Endometrial microvascular endothelial cells (primary cell): ENCODE results near the gene PNMA8A. TPM values are rescaled to one million over a fixed set of nuclear protein-coding genes. Genes with fewer than 3 reads are reported as not detected.

ENCODE experiments used
- in situ Hi-C: cut with HindIII; loops from 2 replicates; pipeline ENCODE4 v1.10.0; 2017; ENCODE audit warnings: low sequenced_read_pairs, low pct_unique_long_range_greater_than_20kb; ENCODE audit errors: inconsistent ontology term
- total RNA-seq: library from RNA; depleted of rRNA; stranded (reverse); fragments of >200 nt; gene quantifications from one replicate; pipeline ENCODE4 v1.2.3, GENCODE V29; 2015; ENCODE audit errors: inconsistent ontology term

PNMA8A gene
- total RNA-seq, 1 donor from 2014 or later, result not detected

DNA sequence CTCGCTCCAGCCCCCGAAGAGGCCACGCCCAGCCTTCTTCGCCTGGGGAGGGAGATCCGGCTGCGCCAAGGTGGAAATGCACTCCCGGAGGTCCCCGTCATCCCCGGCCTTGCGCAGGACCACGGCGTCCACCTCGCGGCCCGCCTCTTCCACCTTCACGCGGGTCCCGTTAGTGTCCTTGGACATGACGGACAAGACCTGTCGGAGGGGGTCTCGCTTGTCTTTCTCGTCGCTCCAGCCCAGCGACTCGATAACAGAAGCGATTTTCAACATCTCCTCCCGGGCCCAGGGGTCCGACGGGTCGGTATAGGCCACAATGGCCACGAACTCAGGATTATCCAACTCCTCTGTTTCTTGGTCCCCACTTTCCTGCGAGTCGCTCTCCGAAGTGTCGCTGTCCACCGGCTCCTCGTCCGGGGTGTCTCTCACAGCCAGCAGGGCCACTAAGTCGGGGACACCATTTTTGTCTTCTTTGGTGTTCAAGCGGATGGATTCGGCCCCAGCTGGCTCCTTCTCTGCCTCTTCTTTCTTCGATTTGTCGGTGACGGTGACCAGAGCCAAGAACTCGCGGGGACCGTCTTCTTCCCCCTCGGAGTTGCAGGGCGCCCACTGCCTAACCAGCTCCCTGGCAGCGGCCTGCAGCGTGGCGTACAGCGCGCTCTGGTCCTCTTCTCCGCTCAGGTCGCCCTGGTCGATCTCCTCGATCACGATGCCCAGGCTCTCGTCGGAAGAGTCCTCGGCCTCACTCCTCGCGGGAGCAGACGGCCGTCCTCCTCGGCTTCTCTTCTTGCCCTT is 23.0 kb upstream of the PNMA8A start:
- in situ Hi-C loops, result no loop called here

GRCh38 chr19:46493236-46494145 is 22.1 kb upstream of the PNMA8A start:
- in situ Hi-C loops, result no loop called here

GRCh38 chr19:46492841-46493235 is 21.5 kb upstream of the PNMA8A start:
- in situ Hi-C loops, result no loop called here

DNA sequence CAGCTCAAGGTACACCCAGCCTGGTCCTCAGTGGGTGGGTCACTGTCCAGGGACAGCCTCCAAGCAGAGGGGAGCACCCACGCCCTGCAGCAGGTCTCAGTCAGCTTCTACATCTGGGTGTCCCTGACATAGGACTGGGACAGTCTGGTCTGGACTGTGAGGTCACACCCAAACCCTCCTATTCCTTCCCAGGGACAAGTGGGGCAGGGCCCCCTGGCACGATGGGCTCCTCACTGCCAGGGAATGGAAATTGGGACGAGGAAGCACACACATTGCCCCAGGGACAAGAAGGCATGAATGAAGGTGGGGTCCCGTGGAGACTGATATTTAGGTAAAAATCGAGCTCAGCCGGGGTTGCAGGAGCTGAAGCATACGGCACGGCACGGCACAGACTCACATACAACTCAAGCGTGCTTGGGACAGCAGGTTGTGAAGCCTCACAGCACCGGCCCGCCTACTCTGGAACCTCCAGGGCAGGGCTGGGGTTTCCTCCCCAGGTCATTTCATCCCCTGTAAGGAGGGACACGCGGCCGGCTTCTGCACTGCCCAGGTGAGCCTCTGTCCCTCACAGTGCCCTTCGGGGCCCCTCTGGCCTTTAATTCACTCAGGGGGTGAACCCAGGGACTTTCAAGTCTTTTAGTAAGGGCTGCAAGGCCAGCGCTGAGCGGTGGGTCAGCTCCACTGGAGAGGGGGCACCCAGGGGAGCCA is 20.8 kb upstream of the PNMA8A start:
- in situ Hi-C loops, result no loop called here

- in situ Hi-C loops, result no loop called here
These were observed 19.4 kb upstream of the PNMA8A start for GRCh38 chr19:46490774-46491173.

GRCh38 chr19:46489445-46490272 is 18.3 kb upstream of the PNMA8A start:
- in situ Hi-C loops, result no loop called here

GRCh38 chr19:46488551-46488950 is 17.2 kb upstream of the PNMA8A start:
- in situ Hi-C loops, result no loop called here

DNA sequence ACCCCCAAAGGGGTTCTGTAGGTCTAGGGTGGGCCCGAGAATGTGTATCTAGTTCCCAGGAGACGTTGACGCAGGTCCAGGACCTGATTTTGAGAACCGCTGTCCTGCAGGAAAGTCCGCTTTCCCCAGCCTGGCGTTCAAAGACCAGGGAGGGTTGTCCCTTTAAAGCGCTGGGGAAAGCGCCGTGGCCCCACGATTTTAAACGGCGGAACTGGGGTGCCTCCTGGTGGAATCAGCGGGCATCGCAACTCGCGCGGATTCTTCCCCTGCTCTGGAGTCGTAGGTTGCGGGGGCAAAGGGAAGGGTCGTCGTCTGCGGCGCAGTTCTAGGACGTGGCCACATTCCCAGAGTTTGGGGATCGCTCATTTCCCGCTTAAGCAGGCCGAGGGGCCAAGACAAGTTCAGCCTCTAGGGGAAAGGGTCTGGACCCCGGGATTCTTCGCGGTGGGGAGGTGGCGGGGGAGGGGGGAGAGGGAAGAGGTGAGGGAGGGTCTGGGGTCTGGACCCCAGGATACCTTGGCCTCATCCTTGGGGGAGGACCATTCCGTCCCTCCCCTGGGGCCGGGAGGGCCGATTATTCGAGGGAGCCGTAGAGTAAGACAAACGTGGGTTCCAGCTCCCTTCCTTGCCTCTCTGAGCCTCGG is 16.6 kb upstream of the PNMA8A start:
- in situ Hi-C loops, result no loop called here

DNA sequence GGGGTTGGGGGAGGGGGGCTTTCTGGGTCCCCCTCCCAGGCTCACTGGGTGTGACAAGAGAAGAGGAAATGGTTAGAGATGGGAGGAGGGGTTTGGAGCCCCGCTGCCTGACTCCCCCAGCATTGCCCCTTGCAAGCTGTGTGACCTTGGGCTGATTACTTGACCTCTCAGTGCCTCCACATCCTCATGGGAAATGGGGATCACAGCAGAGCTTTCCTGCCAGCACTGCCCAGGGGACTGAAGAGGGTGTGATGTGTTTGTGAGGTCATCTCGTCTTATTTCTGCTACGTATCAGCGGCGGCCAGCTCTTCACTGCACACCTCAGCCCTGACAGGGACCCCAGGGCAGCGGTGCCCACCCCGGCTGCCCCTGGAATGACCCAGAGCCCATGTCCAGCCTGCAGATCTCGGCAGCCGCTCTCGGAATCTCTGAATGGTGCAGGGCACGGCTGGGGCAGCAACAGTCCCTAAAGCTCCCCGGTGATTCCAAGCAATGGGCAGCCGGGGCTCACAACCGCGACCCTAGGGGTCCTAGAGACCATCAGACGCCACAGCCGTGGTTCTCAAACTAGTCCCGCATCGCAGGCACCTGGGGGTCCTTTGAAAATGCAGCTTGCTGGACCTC is 15.9 kb upstream of the PNMA8A start:
- in situ Hi-C loops, result no loop called here

DNA sequence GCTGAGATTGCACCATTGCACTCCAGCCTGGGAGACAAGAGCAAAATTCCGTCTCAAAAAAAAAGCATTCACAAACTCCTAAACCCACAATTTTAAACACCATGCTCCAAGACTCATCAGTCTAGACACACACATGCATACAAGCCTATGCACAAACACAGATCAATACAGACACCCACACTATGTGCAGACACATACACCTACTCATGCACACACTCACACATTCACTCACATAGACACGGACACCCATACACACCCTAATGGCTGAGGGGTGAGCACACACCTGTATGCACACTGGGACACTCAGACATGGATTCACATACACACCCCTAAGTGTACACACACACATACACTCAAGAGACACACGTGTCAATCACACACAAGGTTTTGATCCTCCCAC is 15.0 kb upstream of the PNMA8A start:
- in situ Hi-C loops, result no loop called here

- in situ Hi-C loops, result no loop called here
These were observed 13.3 kb upstream of the PNMA8A start for GRCh38 chr19:46484656-46485055.

- in situ Hi-C loops, result no loop called here
These were observed 11.3 kb upstream of the PNMA8A start for GRCh38 chr19:46482631-46483030.

- in situ Hi-C loops, result no loop called here
These were observed 10.6 kb upstream of the PNMA8A start for GRCh38 chr19:46481947-46482346.

GRCh38 chr19:46481223-46481848 is 10.0 kb upstream of the PNMA8A start:
- in situ Hi-C loops, result no loop called here

DNA sequence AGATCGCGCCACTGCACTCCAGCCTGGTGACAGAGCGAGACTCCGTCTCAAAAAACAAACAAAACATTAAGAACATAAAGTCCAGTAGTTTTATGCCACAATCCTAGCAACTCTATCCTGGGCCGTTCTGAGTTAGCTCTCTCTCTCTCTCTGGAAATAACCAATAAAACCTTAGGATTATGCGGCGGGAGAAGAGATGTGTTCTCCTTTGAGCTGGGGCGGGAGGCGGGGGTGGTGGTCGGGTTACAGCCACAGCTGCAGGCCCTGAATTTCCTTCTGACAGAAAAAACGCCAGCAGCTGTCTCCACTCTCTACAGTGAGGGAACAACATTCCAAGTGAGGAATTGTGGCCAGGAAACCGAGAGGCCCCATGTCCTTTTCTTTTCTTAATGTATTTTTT is 9.1 kb upstream of the PNMA8A start:
- in situ Hi-C loops, result no loop called here

DNA sequence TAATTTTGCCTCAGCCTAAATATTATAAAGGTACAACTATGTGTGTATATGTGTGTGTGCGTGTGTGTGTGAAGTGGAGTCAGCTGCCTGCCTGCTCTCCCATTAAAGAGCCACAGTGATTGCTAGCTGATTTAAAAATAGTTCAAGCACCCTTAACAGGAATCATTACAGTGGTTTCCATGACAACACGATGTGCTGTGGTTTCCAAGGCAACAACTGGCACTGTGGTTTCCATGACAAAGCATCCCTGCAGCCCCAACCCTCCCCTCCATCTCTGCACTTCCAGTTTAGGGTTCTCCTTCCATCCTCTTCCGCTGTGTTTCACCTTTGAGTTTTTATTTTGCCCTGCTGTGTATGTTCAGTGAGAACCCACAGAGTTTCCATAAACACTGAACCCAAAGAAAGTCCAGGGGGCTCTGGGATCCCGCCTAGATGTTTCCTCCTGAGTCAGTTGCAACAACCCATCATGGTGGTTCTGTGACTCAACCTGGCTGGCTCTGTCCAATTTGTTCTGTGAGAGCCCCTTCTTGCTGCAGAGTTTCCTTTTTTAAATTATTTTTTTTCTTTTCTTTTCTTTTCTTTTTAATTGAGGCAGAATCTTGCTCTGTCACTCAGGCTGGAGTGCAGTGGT is 7.1 kb upstream of the PNMA8A start:
- in situ Hi-C loops, result no loop called here

GRCh38 chr19:46475986-46476385 is 4.6 kb upstream of the PNMA8A start:
- in situ Hi-C loops, result no loop called here
